ENCODE measurements around the gene GRAMD1B. TPM values are rescaled to one million over a fixed set of nuclear protein-coding genes. Genes with fewer than 3 reads are reported as not detected.

The GRAMD1B gene
- total RNA-seq, 1 donor from 2014 or later, result 31.8 TPM

DNA sequence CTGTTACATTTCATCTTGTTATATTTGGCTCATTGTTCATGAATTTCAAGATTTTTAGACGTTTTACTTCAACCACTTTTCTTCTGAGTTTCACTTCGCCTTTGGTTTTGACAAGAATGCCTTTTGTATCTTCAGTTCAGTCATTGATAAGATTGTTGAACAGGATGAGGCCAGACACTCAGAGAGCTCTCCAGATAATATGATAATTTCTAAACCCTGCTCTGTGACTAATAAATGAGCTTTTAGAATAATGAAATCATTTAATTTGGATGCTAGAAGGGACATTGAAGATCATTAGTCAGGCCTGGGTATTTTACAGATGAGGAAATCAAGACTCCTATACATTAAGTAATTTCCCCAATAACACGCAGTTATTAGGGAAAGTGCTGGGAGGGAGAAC, 37.2 kb upstream of the GRAMD1B start:
- no peak overlapping the region for H3K4me3 ChIP-seq
- no peaks in the 10 kb centered on the region for H3K9me3 ChIP-seq (replicated peaks)
- intact Hi-C loops (cut with micrococcal nuclease), result no loop called here
- TF ChIP-seq, protein P1, sequence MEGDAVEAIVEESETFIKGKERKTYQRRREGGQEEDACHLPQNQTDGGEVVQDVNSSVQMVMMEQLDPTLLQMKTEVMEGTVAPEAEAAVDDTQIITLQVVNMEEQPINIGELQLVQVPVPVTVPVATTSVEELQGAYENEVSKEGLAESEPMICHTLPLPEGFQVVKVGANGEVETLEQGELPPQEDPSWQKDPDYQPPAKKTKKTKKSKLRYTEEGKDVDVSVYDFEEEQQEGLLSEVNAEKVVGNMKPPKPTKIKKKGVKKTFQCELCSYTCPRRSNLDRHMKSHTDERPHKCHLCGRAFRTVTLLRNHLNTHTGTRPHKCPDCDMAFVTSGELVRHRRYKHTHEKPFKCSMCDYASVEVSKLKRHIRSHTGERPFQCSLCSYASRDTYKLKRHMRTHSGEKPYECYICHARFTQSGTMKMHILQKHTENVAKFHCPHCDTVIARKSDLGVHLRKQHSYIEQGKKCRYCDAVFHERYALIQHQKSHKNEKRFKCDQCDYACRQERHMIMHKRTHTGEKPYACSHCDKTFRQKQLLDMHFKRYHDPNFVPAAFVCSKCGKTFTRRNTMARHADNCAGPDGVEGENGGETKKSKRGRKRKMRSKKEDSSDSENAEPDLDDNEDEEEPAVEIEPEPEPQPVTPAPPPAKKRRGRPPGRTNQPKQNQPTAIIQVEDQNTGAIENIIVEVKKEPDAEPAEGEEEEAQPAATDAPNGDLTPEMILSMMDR (IDR thresholded peaks at IDR 0.05; ENCODE audit: borderline replicate concordance), result no peak
- no peaks in the 10 kb centered on the region for H3K36me3 ChIP-seq
- no peaks in the 10 kb centered on the region for H3K27me3 ChIP-seq (ENCODE audit: low read depth)
- H3K4me1 ChIP-seq, result peaks cover 23% of the 10 kb centered on the region
- no peak for DNase-seq
- no peak overlapping the region for H3K27ac ChIP-seq (replicated peaks)

DNA sequence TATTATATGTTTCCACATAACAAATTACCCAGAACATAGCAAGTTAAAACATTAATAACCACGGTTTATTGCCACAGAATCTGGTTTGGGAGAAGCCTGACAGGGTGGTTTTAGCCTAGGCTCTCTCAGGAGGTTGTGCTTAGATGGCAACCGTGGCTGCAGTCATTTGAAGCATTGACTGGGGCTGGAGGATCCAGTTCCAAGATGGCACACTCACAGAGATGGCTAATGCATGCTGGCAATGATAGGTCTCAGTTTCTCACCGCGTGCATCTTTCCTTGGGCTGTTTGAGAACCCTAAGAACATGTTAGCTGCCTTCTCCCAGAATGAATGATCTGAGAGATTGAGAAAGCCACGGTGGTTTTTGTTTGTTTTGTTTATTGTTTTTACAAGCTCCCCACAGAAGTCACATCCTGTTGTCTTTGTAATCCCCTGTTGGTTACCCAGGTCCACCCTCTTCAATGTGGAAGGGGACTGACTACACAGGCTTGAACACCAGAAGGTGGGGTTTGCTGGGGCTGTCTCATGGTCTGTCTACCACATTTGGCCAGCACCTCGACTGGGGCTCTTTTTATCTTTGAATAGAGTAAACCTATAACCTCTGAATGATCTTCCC, 36.6 kb upstream of the GRAMD1B start:
- no peaks in the 10 kb centered on the region for H3K9me3 ChIP-seq (replicated peaks)
- no peak overlapping the region for H3K4me3 ChIP-seq
- no peaks in the 10 kb centered on the region for H3K36me3 ChIP-seq
- peaks cover 23% of the 10 kb centered on the region for H3K4me1 ChIP-seq
- no peak for DNase-seq
- intact Hi-C loops (cut with micrococcal nuclease), result no loop called here
- no peaks in the 10 kb centered on the region for H3K27me3 ChIP-seq (ENCODE audit: low read depth)
- TF ChIP-seq, protein P1 (IDR thresholded peaks at IDR 0.05; ENCODE audit: borderline replicate concordance), result no peak
- no peak overlapping the region for H3K27ac ChIP-seq (replicated peaks)

DNA sequence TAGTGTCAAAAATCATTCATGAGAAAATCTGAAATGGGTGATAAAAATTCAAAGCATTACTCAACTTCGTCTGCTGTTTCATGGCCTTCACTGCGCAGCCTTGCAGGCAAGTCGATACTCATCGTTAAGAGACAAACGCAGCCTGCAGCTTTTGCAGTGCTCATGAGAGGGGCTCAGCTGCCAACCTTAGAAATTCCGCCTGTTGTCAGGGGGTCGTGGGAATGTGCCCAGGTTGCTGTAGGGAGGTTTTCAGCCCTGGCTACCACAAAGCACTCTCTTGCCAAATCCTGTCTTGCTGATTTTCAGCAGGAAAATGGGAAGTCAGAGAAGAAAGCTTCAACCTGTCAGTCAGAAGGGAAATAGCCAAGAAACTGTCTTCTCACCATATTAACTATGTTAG, 25.4 kb upstream of the GRAMD1B start:
- Histone ChIP-seq H3K4me1 (peaks cover 51% of the 10 kb centered on the region), H3K9me3 (replicated peaks) (no peaks in the 10 kb centered on the region), H3K27me3 (ENCODE audit: low read depth) (peaks cover 8% of the 10 kb centered on the region), H3K36me3 (no peaks in the 10 kb centered on the region), H3K4me3 (peak overlapping the region; percentile 44), H3K27ac (replicated peaks) (peak overlapping the region; percentile 89)
- intact Hi-C loops (cut with micrococcal nuclease), result loop anchor here (5.0 kb wide), 1 partner anchor 73 kb away; no protein-coding TSS in a partner anchor
- DNase-seq, result no peak
- TF ChIP-seq, protein P1 (IDR thresholded peaks at IDR 0.05; ENCODE audit: borderline replicate concordance), result no peak

DNA sequence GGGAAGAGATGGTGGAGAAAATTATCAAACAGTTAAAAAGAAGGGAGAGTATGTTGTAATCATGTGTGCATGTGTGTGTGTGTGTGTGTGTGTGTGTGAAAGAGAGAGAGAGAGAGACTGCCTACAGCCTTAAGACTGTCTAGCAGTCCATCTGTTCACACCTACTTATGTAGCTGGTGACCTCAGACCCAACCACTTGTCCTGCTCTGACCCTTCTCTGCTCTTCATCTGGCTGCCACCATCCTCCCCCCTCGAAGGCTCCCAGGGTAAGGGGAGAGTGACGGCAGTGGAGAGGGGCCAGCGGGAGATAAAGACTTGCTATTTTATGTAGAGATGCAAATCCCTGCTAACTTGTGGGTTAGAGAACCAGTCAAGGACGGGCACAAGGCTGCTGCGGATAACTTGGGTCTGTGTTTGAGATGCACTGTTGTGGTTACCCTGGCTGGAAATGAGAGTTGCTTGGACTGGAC, 24.9 kb upstream of the GRAMD1B start:
- intact Hi-C loops (cut with micrococcal nuclease), result loop anchor here (5.0 kb wide), 1 partner anchor 72 kb away; no protein-coding TSS in a partner anchor
- Histone ChIP-seq H3K9me3 (replicated peaks) (no peaks in the 10 kb centered on the region), H3K36me3 (no peaks in the 10 kb centered on the region), H3K4me3 (peak overlapping the region; percentile 44), H3K4me1 (peaks cover 51% of the 10 kb centered on the region), H3K27ac (replicated peaks) (peak overlapping the region; percentile 89), H3K27me3 (ENCODE audit: low read depth) (peaks cover 8% of the 10 kb centered on the region)
- DNase-seq, result peak; percentile 68
- TF ChIP-seq, protein P1 (IDR thresholded peaks at IDR 0.05; ENCODE audit: borderline replicate concordance), result no peak

DNA sequence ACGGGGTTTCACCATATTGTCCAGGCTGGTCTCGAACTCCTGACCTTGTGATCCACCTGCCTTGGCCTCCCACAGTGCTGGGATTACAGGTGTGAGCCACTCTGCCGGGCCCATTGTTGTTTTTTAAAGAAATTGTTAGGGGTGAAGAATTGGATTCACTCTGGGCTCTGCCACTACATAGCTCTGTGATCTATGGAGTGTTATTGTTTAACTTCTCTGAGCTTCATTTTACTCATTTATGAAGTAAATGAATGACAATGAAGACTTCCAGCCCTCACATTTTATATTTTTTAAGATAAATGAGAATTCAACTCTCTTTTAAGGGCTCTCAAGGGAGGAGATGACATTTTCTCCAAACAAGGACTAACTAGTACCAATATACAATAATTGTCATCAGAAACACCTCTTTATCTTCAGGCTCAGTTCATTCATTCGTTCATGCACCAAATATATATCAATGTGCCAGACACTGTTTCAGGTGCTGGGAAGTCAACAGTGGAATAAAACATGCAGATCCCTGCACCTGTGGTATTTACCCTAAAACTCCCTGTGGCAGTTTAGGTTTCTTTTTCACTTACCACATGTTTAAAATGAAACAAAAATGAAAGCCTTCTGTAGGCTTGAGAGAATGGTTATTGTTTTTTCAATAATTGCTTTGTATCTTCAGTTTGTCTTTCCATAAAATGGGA, 23.5 kb upstream of the GRAMD1B start:
- peak overlapping the region; percentile 89 for H3K27ac ChIP-seq (replicated peaks)

More for the DNA sequence above, 23.5 kb upstream of the GRAMD1B start:
- intact Hi-C loops (cut with micrococcal nuclease), result loop anchor here (5.0 kb wide), 1 partner anchor 71 kb away; no protein-coding TSS in a partner anchor
- TF ChIP-seq, protein P1 (IDR thresholded peaks at IDR 0.05; ENCODE audit: borderline replicate concordance), result no peak
- H3K27me3 ChIP-seq (ENCODE audit: low read depth), result peaks cover 5% of the 10 kb centered on the region
- no peak for DNase-seq
- H3K36me3 ChIP-seq, result no peaks in the 10 kb centered on the region
- no peaks in the 10 kb centered on the region for H3K9me3 ChIP-seq (replicated peaks)
- peaks cover 51% of the 10 kb centered on the region for H3K4me1 ChIP-seq
- peak overlapping the region; percentile 30 for H3K4me3 ChIP-seq

All from left ventricle myocardium inferior (tissue), 1 donor.